ENCODE measurements around the gene RALGAPA1.

GRCh38 chr14:35741345-35742031 is 67.6 kb downstream of the RALGAPA1 start:
- TF ChIP-seq, protein P1, sequence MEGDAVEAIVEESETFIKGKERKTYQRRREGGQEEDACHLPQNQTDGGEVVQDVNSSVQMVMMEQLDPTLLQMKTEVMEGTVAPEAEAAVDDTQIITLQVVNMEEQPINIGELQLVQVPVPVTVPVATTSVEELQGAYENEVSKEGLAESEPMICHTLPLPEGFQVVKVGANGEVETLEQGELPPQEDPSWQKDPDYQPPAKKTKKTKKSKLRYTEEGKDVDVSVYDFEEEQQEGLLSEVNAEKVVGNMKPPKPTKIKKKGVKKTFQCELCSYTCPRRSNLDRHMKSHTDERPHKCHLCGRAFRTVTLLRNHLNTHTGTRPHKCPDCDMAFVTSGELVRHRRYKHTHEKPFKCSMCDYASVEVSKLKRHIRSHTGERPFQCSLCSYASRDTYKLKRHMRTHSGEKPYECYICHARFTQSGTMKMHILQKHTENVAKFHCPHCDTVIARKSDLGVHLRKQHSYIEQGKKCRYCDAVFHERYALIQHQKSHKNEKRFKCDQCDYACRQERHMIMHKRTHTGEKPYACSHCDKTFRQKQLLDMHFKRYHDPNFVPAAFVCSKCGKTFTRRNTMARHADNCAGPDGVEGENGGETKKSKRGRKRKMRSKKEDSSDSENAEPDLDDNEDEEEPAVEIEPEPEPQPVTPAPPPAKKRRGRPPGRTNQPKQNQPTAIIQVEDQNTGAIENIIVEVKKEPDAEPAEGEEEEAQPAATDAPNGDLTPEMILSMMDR (optimal IDR thresholded peaks at IDR 0.05 in 1 of 3, IDR thresholded peaks at IDR 0.05 in 1 of 3, conservative IDR thresholded peaks at IDR 0.05 in 1 of 3; ENCODE audit: extremely low read depth in 1 of 3, insufficient read depth in 2 of 3, low read length in 3 of 3): no peak
- TF ChIP-seq EZH2 (IDR thresholded peaks at IDR 0.05; ENCODE audit: low read length): no peak
